T-cell (primary cell): ENCODE results near the gene PRKN. TPM values are rescaled to one million over a fixed set of nuclear protein-coding genes. Genes with fewer than 3 reads are reported as not detected.

Experiments
- ATAC-seq, 4 experiments: fragments of 200-7000 bp in 3 of 4; fragments of 150-1000 bp in 1 of 4; cut with Tn5 transposase; replicated peaks in 1 of 4; 1 replicate in 3 of 4; 2 replicates in 1 of 4; pipeline ENCODE4 v1.10.0; 2021; ENCODE audit warnings: moderate library complexity in 3 of 4, mild to moderate bottlenecking in 2 of 4, moderate number of reproducible peaks in 1 of 4
- CTCF ChIA-PET, 2 donors: fragments of 300-600 bp; sonication (Branson Sonifier 250); formaldehyde crosslinking; loops; one replicate each; lab custom pipeline; 2022; ENCODE audit warnings: antibody characterized with exemption in 2 of 2; lab: Charles Lee
- POLR2A ChIA-PET, 2 donors: fragments of 300-600 bp; sonication (Branson Sonifier 250); formaldehyde crosslinking; loops; one replicate each; lab custom pipeline; 2022; ENCODE audit warnings: antibody characterized with exemption in 2 of 2; lab: Charles Lee
- DNase-seq, 35 experiments: peaks; one replicate each; pipeline versions ENCODE4 v3.0.0 to v3.0.0-alpha.2; 2013 to 2023
- H3K27ac ChIP-seq: one replicate; pipeline ENCODE4 v1.5.1; 2013; ENCODE audit warnings: low read length
- H3K27me3 ChIP-seq, 2 experiments: replicated peaks in 1 of 2; 1 replicate in 1 of 2; 2 replicates in 1 of 2; pipeline versions ENCODE4 v1.6.1 to v1.7.0; 2013; ENCODE audit warnings: low read length in 1 of 2, mixed read lengths in 1 of 2; ENCODE audit not compliant: control insufficient read depth in 2 of 2, insufficient read depth in 2 of 2; ENCODE audit errors: extremely low read depth in 1 of 2
- H3K36me3 ChIP-seq, 2 donors: 1 replicate in 1 of 2; 2 replicates in 1 of 2; pipeline versions ENCODE4 v1.6.1 to v1.7.0; 2013; ENCODE audit warnings: low read length in 1 of 2; ENCODE audit not compliant: control insufficient read depth in 2 of 2, insufficient read depth in 1 of 2; ENCODE audit errors: extremely low read depth in 1 of 2
- H3K4me1 ChIP-seq, 2 experiments: 1 replicate in 1 of 2; 2 replicates in 1 of 2; pipeline versions ENCODE4 v1.6.1 to v1.7.0; 2013; ENCODE audit warnings: low read length in 2 of 2, mixed read lengths in 1 of 2; ENCODE audit not compliant: insufficient read depth in 2 of 2, control insufficient read depth in 1 of 2; ENCODE audit errors: extremely low read depth in 1 of 2
- H3K4me3 ChIP-seq, 2 donors: 1 replicate in 1 of 2; 2 replicates in 1 of 2; pipeline versions ENCODE4 v1.5.1 to v1.7.0; 2013; ENCODE audit warnings: mild to moderate bottlenecking in 2 of 2, low read length in 1 of 2, moderate library complexity in 1 of 2; ENCODE audit not compliant: control insufficient read depth in 1 of 2; ENCODE audit errors: extremely low read depth in 1 of 2
- H3K9me3 ChIP-seq: 2 replicates; pipeline ENCODE4 v1.7.0; 2013
- H3K27ac Mint-ChIP-seq, 2 donors: one replicate each; pipeline ENCODE4 v1.8.0; 2020 to 2021; ENCODE audit warnings: mild to moderate bottlenecking in 2 of 2, mixed read lengths in 2 of 2
- H3K27me3 Mint-ChIP-seq, 2 donors: one replicate each; pipeline ENCODE4 v1.8.0; 2021 to 2022; ENCODE audit warnings: mixed read lengths in 2 of 2
- H3K36me3 Mint-ChIP-seq: one replicate; pipeline ENCODE4 v1.8.0; 2021; ENCODE audit warnings: mixed read lengths
- H3K4me1 Mint-ChIP-seq, 3 donors: one replicate each; pipeline ENCODE4 v1.8.0; 2020 to 2022; ENCODE audit warnings: mixed read lengths in 3 of 3, mild to moderate bottlenecking in 1 of 3
- H3K4me3 Mint-ChIP-seq, 3 donors: one replicate each; pipeline ENCODE4 v1.8.0; 2020 to 2022; ENCODE audit warnings: mild to moderate bottlenecking in 3 of 3, mixed read lengths in 3 of 3, moderate library complexity in 3 of 3
- H3K9me3 Mint-ChIP-seq, 3 donors: one replicate each; pipeline ENCODE4 v1.8.0; 2020 to 2022; ENCODE audit warnings: mixed read lengths in 3 of 3
- WGBS: methylation state at CpG from one replicate; pipeline ENCODE4 v1.1.5; 2013; ENCODE audit warnings: missing lambda C conversion rate; ENCODE audit not compliant: insufficient coverage; 5-methylcytosine and 5-hydroxymethylcytosine counted together
- total RNA-seq, 35 experiments: library from RNA in 6 of 35; stranded (reverse) in 6 of 35; fragments of 120-200 nt in 1 of 35; gene quantifications; one replicate each; pipeline versions ENCODE4 v1.2.1 to v1.2.4 and lab custom pipeline; 2013 to 2026

Gene PRKN
- total RNA-seq (1 to 10 TPM; 3.4 to 7.7 (median 6.1) TPM), total RNA-seq (lab: John Stamatoyannopoulos, UW) (0.16 to 7.0 (median 3.7) reads per million in 29 experiments)
- total RNA-seq (2013), result 4.4 TPM

- CTCF ChIA-PET, result interaction anchor here in 1 of 2 donors (0.6 to 1.2 kb wide), 3 partner anchors 9 to 1434 kb away, joined by 3 to 5 read pairs (median 3); no protein-coding TSS in a partner anchor
- H3K27ac Mint-ChIP-seq, result peak within 1 kb of the TSS; percentile 87 to 88
- Histone ChIP-seq H3K36me3 (no peaks in the 10 kb centered on the region), H3K9me3 (no peaks in the 10 kb centered on the region), H3K4me1 (peaks cover 3 to 10% of the 10 kb centered on the region in 2 experiments), H3K27me3 (no peaks in the 10 kb centered on the region), H3K27ac (peak within 1 kb of the TSS; percentile 80), H3K4me3 (peak within 1 kb of the TSS; percentile 57 to 74)
- POLR2A ChIA-PET, result interaction anchor here in 1 of 2 donors (1.7 kb wide), 1 partner anchor 1453 kb away, joined by 9 read pairs; the partner anchor contains the start of gene AGPAT4
- H3K9me3 Mint-ChIP-seq, result peaks cover 0 to 5% (median 3%) of the 10 kb centered on the region in 3 donors
- peak within 1 kb of the TSS; percentile 86 to 92 (median 91) for H3K4me3 Mint-ChIP-seq
- H3K36me3 Mint-ChIP-seq, result no peaks in the 10 kb centered on the region
- peaks cover 0 to 5% of the 10 kb centered on the region in 2 donors for H3K27me3 Mint-ChIP-seq
- peaks cover 12 to 16% (median 13%) of the 10 kb centered on the region in 3 donors for H3K4me1 Mint-ChIP-seq
- DNase-seq (peak; percentile 94 to 99 (median 96)), ATAC-seq (peak; percentile 91 to 97 (median 96))
- 2% methylated on average over 81 of the region's 84 CpGs for WGBS
These were observed at the start of gene PRKN, which contains the start of gene PACRG for GRCh38 chr6:162727322-162728182. PRKN (minus strand) TSS chr6:162727766. PACRG (plus strand) TSS chr6:162727974.

GRCh38 chr6:162777091-162777490 is 49.5 kb upstream of the PRKN start:
- Histone ChIP-seq H3K36me3 (no peaks in the 10 kb centered on the region), H3K4me1 (no peaks in the 10 kb centered on the region), H3K4me3 (no peak overlapping the region), H3K9me3 (no peaks in the 10 kb centered on the region), H3K27ac (no peak overlapping the region), H3K27me3 (no peaks in the 10 kb centered on the region)
- Mint-ChIP-seq H3K36me3 (no peaks in the 10 kb centered on the region), H3K27ac (no peak overlapping the region), H3K4me3 (no peak overlapping the region), H3K27me3 (no peaks in the 10 kb centered on the region), H3K9me3 (peaks cover 6 to 22% (median 13%) of the 10 kb centered on the region in 3 donors), H3K4me1 (no peaks in the 10 kb centered on the region)
- DNase-seq (no peak), ATAC-seq (no peak)
- POLR2A ChIA-PET, result no interaction called here
- 95% methylated on average over 6 of the region's 7 CpGs for WGBS
- CTCF ChIA-PET, result no interaction called here

- Histone ChIP-seq H3K9me3 (no peaks in the 10 kb centered on the region), H3K27me3 (no peaks in the 10 kb centered on the region), H3K4me1 (no peaks in the 10 kb centered on the region), H3K4me3 (no peak overlapping the region), H3K36me3 (no peaks in the 10 kb centered on the region), H3K27ac (no peak overlapping the region)
- Mint-ChIP-seq H3K27ac (no peak overlapping the region), H3K4me3 (no peak overlapping the region), H3K4me1 (peaks cover 0 to 1% (median under 1%) of the 10 kb centered on the region in 3 donors), H3K27me3 (no peaks in the 10 kb centered on the region), H3K9me3 (peaks cover 0 to 2% (median 0%) of the 10 kb centered on the region in 3 donors), H3K36me3 (no peaks in the 10 kb centered on the region)
- CTCF ChIA-PET, result no interaction called here
- no CpG with 5 or more reads among the region's 3 CpGs for WGBS
- ATAC-seq, result no peak
- DNase-seq, result no peak
- POLR2A ChIA-PET, result interaction anchor here in 1 of 2 donors (0.6 kb wide), 1 partner anchor 141 kb away, joined by 5 read pairs; no protein-coding TSS in a partner anchor
These were observed 46.4 kb upstream of the PRKN start for GRCh38 chr6:162773996-162774395.

- Histone ChIP-seq H3K4me3 (no peak overlapping the region), H3K9me3 (no peaks in the 10 kb centered on the region), H3K27ac (no peak overlapping the region), H3K27me3 (no peaks in the 10 kb centered on the region), H3K36me3 (no peaks in the 10 kb centered on the region), H3K4me1 (no peaks in the 10 kb centered on the region)
- peaks cover 0 to 5% (median 5%) of the 10 kb centered on the region in 3 donors for H3K4me1 Mint-ChIP-seq
- DNase-seq, result no peak
- CTCF ChIA-PET, result no interaction called here
- no peak overlapping the region for H3K27ac Mint-ChIP-seq
- ATAC-seq, result no peak
- H3K36me3 Mint-ChIP-seq, result no peaks in the 10 kb centered on the region
- no peaks in the 10 kb centered on the region for H3K9me3 Mint-ChIP-seq
- no peak overlapping the region for H3K4me3 Mint-ChIP-seq
- POLR2A ChIA-PET, result no interaction called here
- no peaks in the 10 kb centered on the region for H3K27me3 Mint-ChIP-seq
These were observed 44.9 kb upstream of the PRKN start for GRCh38 chr6:162772466-162772865.

- no peak for ATAC-seq
- no peak overlapping the region for H3K27ac ChIP-seq
- no peak overlapping the region for H3K4me3 ChIP-seq
- H3K9me3 ChIP-seq, result no peaks in the 10 kb centered on the region
- Mint-ChIP-seq H3K36me3 (no peaks in the 10 kb centered on the region), H3K9me3 (no peaks in the 10 kb centered on the region), H3K4me3 (no peak overlapping the region), H3K27me3 (no peaks in the 10 kb centered on the region), H3K27ac (no peak overlapping the region), H3K4me1 (peaks cover 0 to 5% (median 5%) of the 10 kb centered on the region in 3 donors)
- WGBS, result no CpG with 5 or more reads among the region's 1 CpG
- H3K27me3 ChIP-seq, result no peaks in the 10 kb centered on the region
- POLR2A ChIA-PET, result no interaction called here
- CTCF ChIA-PET, result interaction anchor here in 1 of 2 donors (0.6 kb wide), 1 partner anchor 690 kb away, joined by 4 read pairs; no protein-coding TSS in a partner anchor
- H3K4me1 ChIP-seq, result no peaks in the 10 kb centered on the region
- no peak for DNase-seq
- H3K36me3 ChIP-seq, result no peaks in the 10 kb centered on the region
These were observed 43.4 kb upstream of the PRKN start for GRCh38 chr6:162770955-162771354.

- Mint-ChIP-seq H3K27me3 (no peaks in the 10 kb centered on the region), H3K27ac (no peak overlapping the region), H3K36me3 (no peaks in the 10 kb centered on the region), H3K9me3 (no peaks in the 10 kb centered on the region), H3K4me1 (peaks cover 0 to 5% (median 5%) of the 10 kb centered on the region in 3 donors), H3K4me3 (no peak overlapping the region)
- no peak overlapping the region for H3K4me3 ChIP-seq
- H3K27ac ChIP-seq, result no peak overlapping the region
- H3K36me3 ChIP-seq, result no peaks in the 10 kb centered on the region
- ATAC-seq, result no peak
- H3K9me3 ChIP-seq, result no peaks in the 10 kb centered on the region
- ChIA-PET POLR2A (interaction anchor here in 1 of 2 donors (0.5 to 0.7 kb wide), 2 partner anchors 8 to 277 kb away, joined by 4 read pairs; no protein-coding TSS in a partner anchor), CTCF (no interaction called here)
- no peaks in the 10 kb centered on the region for H3K4me1 ChIP-seq
- no peaks in the 10 kb centered on the region for H3K27me3 ChIP-seq
- no peak for DNase-seq
These were observed 42.6 kb upstream of the PRKN start for GRCh38 chr6:162770136-162770535.
